Measurements from ENCODE around the gene MAPK12.

The MAPK12 gene

GRCh38 chr22:50303515-50303847 is 42.0 kb upstream of the MAPK12 start:
- Histone ChIP-seq H3K27ac (ENCODE audit: poor library complexity, severe bottlenecking) (peak overlapping the region; percentile 99), H3K9me3 (ENCODE audit: severe bottlenecking) (no peaks in the 10 kb centered on the region), H3K4me1 (ENCODE audit: insufficient read depth, poor library complexity, severe bottlenecking) (peaks cover 50% of the 10 kb centered on the region), H3K4me3 (ENCODE audit: severe bottlenecking) (no peak overlapping the region), H3K36me3 (ENCODE audit: low read depth) (peaks cover 20% of the 10 kb centered on the region), H3K27me3 (ENCODE audit: insufficient read depth, poor library complexity, severe bottlenecking) (no peaks in the 10 kb centered on the region)
- no peak for DNase-seq (ENCODE audit: low spot score)
- TF ChIP-seq, protein P1, sequence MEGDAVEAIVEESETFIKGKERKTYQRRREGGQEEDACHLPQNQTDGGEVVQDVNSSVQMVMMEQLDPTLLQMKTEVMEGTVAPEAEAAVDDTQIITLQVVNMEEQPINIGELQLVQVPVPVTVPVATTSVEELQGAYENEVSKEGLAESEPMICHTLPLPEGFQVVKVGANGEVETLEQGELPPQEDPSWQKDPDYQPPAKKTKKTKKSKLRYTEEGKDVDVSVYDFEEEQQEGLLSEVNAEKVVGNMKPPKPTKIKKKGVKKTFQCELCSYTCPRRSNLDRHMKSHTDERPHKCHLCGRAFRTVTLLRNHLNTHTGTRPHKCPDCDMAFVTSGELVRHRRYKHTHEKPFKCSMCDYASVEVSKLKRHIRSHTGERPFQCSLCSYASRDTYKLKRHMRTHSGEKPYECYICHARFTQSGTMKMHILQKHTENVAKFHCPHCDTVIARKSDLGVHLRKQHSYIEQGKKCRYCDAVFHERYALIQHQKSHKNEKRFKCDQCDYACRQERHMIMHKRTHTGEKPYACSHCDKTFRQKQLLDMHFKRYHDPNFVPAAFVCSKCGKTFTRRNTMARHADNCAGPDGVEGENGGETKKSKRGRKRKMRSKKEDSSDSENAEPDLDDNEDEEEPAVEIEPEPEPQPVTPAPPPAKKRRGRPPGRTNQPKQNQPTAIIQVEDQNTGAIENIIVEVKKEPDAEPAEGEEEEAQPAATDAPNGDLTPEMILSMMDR (IDR thresholded peaks at IDR 0.05; ENCODE audit: poor library complexity, severe bottlenecking), result no peak
- no peak for ATAC-seq (ENCODE audit: low read depth)

DNA sequence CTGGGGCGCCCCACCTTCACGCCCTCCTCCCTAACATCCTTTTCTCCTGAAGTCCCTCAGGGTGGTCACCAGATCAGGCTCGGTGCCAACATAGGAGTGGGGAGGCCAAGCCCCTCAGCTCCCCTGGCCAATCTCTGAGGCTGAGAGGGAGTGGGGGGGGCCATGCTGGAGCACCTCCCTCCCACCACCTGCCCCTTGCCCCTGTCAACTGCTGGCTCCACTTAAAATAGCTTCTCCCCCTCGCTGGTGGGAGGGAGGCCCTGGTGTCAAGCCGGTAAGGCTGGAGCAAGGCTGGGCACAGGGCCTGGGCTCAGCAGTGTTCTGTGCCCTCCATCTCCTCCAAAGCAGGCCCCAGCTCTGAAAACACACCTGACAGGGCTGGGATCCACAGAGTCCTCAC is 41.1 kb upstream of the MAPK12 start:
- peak overlapping the region; percentile 99 for H3K27ac ChIP-seq (ENCODE audit: poor library complexity, severe bottlenecking)
- TF ChIP-seq, protein P1 (IDR thresholded peaks at IDR 0.05; ENCODE audit: poor library complexity, severe bottlenecking), result no peak
- no peak overlapping the region for H3K4me3 ChIP-seq (ENCODE audit: severe bottlenecking)

DNA sequence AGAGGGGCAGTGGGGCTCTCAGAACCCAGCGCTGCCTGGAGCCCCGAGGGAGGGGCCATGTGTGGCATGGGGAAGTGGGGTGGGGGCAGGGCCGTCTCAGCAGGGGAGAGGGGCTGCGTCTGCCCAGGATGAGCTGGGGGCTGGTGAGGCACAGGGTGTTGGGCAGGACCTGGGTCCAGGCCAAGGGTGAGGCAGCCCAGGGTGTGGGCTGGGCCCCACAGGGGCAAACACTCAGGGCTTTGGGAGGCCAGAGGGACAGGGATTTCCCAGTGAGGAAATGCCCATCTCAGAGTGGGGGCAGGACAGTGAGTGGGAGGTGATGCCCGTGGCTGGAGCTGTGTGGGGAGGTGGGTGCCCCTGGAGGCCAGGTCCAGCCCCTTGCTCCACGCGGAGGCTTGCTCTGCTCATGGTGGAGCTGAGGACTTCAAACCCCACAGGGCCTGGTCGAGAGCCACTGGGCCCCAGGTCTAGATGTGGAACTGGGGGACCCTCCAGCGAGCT is 40.6 kb upstream of the MAPK12 start:
- Histone ChIP-seq H3K4me1 (ENCODE audit: insufficient read depth, poor library complexity, severe bottlenecking) (peaks cover 50% of the 10 kb centered on the region), H3K9me3 (ENCODE audit: severe bottlenecking) (no peaks in the 10 kb centered on the region), H3K27ac (ENCODE audit: poor library complexity, severe bottlenecking) (peak overlapping the region; percentile 99), H3K36me3 (ENCODE audit: low read depth) (peaks cover 20% of the 10 kb centered on the region), H3K4me3 (ENCODE audit: severe bottlenecking) (no peak overlapping the region), H3K27me3 (ENCODE audit: insufficient read depth, poor library complexity, severe bottlenecking) (no peaks in the 10 kb centered on the region)
- no peak for DNase-seq (ENCODE audit: low spot score)
- ATAC-seq (ENCODE audit: low read depth), result peak; percentile 13; the same call in 1 of the 3 replicates
- TF ChIP-seq, protein P1 (IDR thresholded peaks at IDR 0.05; ENCODE audit: poor library complexity, severe bottlenecking), result no peak

More for the DNA sequence above, 41.1 kb upstream of the MAPK12 start:
- DNase-seq (ENCODE audit: low spot score), result no peak
- peaks cover 50% of the 10 kb centered on the region for H3K4me1 ChIP-seq (ENCODE audit: insufficient read depth, poor library complexity, severe bottlenecking)
- peaks cover 20% of the 10 kb centered on the region for H3K36me3 ChIP-seq (ENCODE audit: low read depth)
- no peaks in the 10 kb centered on the region for H3K27me3 ChIP-seq (ENCODE audit: insufficient read depth, poor library complexity, severe bottlenecking)
- no peak for ATAC-seq (ENCODE audit: low read depth)
- no peaks in the 10 kb centered on the region for H3K9me3 ChIP-seq (ENCODE audit: severe bottlenecking)

DNA sequence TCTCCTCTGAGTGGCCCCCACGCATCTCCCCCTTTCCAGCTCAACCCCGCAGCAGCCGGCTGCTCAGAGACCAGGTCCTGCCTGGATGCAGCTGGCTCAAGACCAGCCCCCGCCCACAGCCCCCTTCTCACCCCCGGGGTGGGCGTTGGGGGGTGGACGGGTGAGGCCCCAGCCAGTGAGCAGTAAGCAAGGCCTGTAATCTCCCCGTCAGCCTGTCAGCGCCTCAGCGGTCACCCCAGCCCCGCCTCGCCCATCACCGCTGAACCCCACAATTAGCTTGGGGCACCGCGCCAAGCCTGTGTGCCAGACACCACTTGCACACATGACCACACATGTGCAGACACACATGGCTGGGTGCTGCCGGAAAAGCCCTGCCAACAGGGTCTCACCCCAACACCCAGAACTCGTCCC is 40.1 kb upstream of the MAPK12 start:
- peak overlapping the region; percentile 99 for H3K27ac ChIP-seq (ENCODE audit: poor library complexity, severe bottlenecking)
- peaks cover 50% of the 10 kb centered on the region for H3K4me1 ChIP-seq (ENCODE audit: insufficient read depth, poor library complexity, severe bottlenecking)
- H3K27me3 ChIP-seq (ENCODE audit: insufficient read depth, poor library complexity, severe bottlenecking), result no peaks in the 10 kb centered on the region
- TF ChIP-seq, protein P1 (IDR thresholded peaks at IDR 0.05; ENCODE audit: poor library complexity, severe bottlenecking), result no peak
- peaks cover 20% of the 10 kb centered on the region for H3K36me3 ChIP-seq (ENCODE audit: low read depth)
- no peaks in the 10 kb centered on the region for H3K9me3 ChIP-seq (ENCODE audit: severe bottlenecking)
- DNase-seq (ENCODE audit: low spot score) (no peak), ATAC-seq (ENCODE audit: low read depth) (no peak)
- H3K4me3 ChIP-seq (ENCODE audit: severe bottlenecking), result no peak overlapping the region

DNA sequence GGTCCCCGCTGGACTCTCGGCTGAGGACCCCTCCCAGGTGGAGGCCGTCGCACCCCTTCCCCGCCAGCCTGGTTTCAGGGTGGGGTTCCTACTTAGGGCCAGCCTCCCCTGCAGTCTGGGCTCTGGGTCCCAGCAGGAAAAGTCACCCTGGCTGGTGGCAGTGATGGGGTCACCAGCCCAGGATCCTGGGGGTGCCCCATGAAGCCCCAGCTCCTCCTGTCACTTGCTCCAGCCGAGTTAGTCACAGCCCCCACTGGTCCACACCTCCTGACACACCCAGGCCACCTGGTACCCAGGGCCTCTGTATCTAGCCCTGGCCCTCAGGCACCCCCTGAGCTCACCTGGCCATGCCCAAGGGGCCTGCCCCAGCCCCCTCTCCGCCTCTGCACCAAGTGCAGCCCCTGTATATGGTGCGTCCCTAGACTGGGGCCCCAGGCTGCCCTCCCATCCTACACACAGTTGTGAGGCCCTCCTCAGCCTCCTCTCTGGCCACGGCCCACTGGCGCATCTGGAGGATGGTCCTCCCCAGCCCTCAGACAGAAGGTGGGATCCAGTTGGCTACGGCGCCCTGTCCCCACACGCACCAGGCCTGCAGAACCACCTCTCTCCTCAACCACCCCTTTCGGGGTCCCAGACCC is 39.3 kb upstream of the MAPK12 start:
- H3K4me3 ChIP-seq (ENCODE audit: severe bottlenecking), result no peak overlapping the region
- DNase-seq (ENCODE audit: low spot score) (no peak), ATAC-seq (ENCODE audit: low read depth) (no peak)
- peaks cover 21% of the 10 kb centered on the region for H3K36me3 ChIP-seq (ENCODE audit: low read depth)
- no peaks in the 10 kb centered on the region for H3K9me3 ChIP-seq (ENCODE audit: severe bottlenecking)
- TF ChIP-seq, protein P1 (IDR thresholded peaks at IDR 0.05; ENCODE audit: poor library complexity, severe bottlenecking), result no peak
- peaks cover 50% of the 10 kb centered on the region for H3K4me1 ChIP-seq (ENCODE audit: insufficient read depth, poor library complexity, severe bottlenecking)
- H3K27ac ChIP-seq (ENCODE audit: poor library complexity, severe bottlenecking), result peak overlapping the region; percentile 99
- H3K27me3 ChIP-seq (ENCODE audit: insufficient read depth, poor library complexity, severe bottlenecking), result no peaks in the 10 kb centered on the region
